ENCODE results near the gene MFNG.

DNA sequence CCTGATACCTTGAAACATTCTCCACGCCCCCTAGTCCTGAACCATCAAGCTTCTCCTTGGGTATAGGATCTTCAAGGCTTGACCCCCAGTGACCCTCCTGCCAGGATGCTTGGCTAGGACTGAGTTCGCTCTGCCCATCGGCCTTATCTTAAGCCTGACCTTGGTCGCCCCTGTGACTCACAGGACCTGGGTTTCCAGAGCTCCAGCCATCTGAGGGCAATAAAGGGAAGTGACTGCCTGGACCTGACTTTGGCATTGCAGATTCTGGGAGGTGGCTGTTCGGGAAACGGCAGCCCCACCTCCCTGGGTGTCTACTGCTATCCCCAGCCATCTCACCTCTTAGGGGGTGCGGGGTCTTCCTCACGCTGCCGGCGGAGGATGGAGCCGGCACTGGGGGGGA, 17.7 kb upstream of the MFNG start:
- TF ChIP-seq, protein P1, sequence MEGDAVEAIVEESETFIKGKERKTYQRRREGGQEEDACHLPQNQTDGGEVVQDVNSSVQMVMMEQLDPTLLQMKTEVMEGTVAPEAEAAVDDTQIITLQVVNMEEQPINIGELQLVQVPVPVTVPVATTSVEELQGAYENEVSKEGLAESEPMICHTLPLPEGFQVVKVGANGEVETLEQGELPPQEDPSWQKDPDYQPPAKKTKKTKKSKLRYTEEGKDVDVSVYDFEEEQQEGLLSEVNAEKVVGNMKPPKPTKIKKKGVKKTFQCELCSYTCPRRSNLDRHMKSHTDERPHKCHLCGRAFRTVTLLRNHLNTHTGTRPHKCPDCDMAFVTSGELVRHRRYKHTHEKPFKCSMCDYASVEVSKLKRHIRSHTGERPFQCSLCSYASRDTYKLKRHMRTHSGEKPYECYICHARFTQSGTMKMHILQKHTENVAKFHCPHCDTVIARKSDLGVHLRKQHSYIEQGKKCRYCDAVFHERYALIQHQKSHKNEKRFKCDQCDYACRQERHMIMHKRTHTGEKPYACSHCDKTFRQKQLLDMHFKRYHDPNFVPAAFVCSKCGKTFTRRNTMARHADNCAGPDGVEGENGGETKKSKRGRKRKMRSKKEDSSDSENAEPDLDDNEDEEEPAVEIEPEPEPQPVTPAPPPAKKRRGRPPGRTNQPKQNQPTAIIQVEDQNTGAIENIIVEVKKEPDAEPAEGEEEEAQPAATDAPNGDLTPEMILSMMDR (IDR thresholded peaks at IDR 0.05), result no peak
- TF ChIP-seq POLR2A (IDR thresholded peaks at IDR 0.05), result no peak
